AG09309 (cell line): ENCODE data around the gene CDH24.

ENCODE experiments used
- DNase-seq: peaks from one replicate; pipeline ENCODE4 v3.0.0-alpha.2; 2010; ENCODE audit warnings: low read depth
- H3K4me3 ChIP-seq: 2 replicates; pipeline ENCODE4 v1.5.1; 2011; ENCODE audit warnings: mild to moderate bottlenecking, low read depth, low read length, moderate library complexity; ENCODE audit not compliant: control insufficient read depth
- TF ChIP-seq, protein P1 (sequence below): IDR thresholded peaks from 2 replicates; pipeline ENCODE4 v1.5.1; 2011; ENCODE audit warnings: mild to moderate bottlenecking, low read depth, low read length, inconsistent platforms; ENCODE audit not compliant: insufficient read depth, control insufficient read depth; ENCODE audit errors: missing control alignments

Gene CDH24

DNA sequence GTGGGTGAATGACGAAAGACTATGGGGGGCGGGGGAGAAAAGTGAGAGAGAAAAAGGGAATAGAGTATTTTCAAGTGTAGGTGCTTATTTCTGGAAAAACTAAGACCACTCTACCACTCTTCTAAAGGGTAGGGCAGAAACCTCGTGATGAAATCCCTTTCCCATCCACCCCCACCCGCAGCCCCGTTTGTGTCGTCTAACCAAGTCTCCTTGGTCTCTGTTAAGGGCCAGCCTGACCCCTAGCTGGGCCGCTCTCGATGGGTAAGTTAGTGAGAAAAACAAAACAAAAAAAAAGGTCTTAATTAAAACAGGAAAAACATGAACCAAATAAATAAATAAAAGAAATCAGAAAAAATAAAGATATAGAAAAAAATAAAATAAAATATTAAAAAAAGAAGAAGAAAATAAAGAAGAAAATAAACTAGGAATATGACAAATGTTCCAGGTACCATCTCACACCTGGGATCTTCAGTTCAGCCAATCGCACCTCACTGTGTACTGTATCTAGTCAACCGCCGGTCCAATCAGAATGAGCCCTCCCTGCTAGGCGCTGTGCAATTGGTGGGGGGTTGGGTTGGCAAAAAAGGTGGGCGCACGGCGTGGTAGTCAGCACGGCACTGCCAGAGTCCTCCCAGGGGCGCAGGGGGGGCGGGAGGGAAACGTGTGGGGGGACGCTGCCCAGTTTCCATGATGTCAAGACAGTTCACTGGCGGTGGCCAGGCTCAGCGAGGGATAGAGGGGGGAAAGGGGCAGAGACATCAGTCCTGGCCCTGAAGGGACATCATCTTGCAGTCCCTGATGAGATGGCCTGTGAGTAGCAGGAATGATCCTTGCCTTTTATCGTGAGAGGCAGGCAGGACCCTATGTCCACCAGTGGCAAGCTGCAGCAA is 9.8 kb upstream of the CDH24 start:
- TF ChIP-seq, protein P1, sequence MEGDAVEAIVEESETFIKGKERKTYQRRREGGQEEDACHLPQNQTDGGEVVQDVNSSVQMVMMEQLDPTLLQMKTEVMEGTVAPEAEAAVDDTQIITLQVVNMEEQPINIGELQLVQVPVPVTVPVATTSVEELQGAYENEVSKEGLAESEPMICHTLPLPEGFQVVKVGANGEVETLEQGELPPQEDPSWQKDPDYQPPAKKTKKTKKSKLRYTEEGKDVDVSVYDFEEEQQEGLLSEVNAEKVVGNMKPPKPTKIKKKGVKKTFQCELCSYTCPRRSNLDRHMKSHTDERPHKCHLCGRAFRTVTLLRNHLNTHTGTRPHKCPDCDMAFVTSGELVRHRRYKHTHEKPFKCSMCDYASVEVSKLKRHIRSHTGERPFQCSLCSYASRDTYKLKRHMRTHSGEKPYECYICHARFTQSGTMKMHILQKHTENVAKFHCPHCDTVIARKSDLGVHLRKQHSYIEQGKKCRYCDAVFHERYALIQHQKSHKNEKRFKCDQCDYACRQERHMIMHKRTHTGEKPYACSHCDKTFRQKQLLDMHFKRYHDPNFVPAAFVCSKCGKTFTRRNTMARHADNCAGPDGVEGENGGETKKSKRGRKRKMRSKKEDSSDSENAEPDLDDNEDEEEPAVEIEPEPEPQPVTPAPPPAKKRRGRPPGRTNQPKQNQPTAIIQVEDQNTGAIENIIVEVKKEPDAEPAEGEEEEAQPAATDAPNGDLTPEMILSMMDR = no peak
- H3K4me3 ChIP-seq = no peak overlapping the region
- DNase-seq = no peak

DNA sequence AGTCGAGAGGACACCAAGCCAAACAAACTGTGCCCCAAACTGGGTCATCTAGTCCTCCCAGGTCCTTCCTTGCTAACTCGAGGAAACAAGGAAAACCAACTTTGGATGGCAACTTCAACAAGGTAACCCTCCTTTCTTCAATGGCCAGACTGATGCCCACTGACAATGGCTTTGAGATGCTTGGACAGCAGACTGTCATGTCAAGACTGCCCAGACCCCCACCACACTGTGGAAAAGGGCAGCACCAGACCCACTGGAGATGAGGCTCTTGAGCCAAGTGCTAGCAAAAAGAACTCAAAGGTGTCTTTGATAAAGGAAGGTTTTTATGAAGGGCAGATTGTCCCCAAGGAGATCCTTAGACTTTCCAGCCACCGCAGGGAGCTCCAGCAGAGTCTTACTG is 9.0 kb upstream of the CDH24 start:
- TF ChIP-seq, protein P1 = no peak
- no peak overlapping the region for H3K4me3 ChIP-seq
- DNase-seq = no peak

DNA sequence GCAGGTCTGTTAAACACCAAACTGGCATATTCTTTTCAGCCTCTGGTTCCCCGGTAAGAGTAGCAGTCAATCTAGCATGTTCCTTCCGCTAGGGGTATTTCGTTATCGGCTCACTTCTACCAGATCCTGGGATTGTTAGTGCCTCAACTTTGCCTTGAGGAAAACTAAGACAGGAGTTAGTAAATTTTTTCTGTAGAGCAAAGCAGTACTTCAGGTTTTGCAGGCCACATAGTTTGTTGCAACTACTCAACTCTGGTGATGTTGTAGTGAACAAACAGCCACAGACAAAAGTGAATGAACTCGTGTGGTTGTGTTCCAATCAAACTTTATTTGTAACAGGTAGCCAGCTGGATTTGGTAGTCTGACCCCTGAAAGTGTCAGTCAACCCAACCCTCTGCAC is 6.3 kb upstream of the CDH24 start:
- no peak overlapping the region for H3K4me3 ChIP-seq
- TF ChIP-seq, protein P1 = no peak
- DNase-seq = no peak

DNA sequence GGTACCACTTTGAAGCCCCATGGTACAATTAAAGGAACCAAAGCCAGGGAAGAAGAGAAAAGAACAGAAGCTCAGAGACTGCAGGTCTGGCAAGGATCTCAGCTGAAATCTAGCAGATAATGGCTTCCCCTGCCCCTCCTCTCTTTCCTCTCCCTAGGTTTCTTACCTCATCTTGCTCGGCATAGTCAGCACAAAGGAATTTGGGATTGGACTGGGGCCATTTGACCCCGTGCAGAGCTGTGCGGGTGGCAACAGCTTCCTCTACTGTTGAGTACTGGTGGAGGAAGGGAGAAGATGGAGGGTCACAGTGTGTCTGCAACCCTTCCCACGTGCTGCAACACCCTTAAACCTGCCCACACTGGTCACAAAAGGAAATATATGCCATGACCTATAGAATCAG is 4.7 kb upstream of the CDH24 start:
- TF ChIP-seq, protein P1 = no peak
- peak; percentile 76 for DNase-seq
- no peak overlapping the region for H3K4me3 ChIP-seq

DNA sequence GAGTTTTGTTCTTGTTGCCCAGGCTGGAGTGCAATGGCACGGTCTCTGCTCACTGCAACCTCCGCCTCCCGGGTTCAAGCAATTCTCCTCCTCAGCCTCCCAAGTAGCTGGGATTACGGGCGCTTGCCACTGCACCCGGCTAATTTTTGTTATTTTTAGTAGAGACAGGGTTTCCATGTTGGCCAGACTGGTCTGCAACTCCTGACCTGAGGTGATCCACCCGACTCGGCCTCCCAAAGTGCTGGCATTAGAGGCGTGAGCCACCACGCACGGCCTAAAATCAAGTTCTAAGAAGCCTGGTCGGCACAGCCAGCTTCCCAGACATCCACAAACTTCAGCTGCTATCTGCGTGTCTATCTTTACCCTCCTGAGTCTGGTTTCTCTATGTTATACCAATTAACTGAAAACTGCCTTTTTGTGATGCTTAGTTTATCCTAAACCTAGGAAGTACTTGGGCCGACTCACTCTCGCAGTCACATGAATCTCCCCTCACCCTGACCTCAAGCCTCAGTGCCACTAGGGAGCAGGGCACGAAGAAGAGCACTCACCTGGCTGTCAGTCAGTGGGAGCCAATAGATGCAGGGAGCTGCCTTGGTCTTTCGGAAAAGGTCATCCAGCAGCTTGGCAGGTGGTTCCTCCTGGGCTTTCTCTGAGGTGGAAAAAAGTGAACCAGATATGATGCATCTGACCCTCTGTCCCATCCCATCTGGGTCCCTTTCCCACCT is 3.4 kb upstream of the CDH24 start:
- TF ChIP-seq, protein P1 = no peak
- no peak for DNase-seq
- H3K4me3 ChIP-seq = no peak overlapping the region

DNA sequence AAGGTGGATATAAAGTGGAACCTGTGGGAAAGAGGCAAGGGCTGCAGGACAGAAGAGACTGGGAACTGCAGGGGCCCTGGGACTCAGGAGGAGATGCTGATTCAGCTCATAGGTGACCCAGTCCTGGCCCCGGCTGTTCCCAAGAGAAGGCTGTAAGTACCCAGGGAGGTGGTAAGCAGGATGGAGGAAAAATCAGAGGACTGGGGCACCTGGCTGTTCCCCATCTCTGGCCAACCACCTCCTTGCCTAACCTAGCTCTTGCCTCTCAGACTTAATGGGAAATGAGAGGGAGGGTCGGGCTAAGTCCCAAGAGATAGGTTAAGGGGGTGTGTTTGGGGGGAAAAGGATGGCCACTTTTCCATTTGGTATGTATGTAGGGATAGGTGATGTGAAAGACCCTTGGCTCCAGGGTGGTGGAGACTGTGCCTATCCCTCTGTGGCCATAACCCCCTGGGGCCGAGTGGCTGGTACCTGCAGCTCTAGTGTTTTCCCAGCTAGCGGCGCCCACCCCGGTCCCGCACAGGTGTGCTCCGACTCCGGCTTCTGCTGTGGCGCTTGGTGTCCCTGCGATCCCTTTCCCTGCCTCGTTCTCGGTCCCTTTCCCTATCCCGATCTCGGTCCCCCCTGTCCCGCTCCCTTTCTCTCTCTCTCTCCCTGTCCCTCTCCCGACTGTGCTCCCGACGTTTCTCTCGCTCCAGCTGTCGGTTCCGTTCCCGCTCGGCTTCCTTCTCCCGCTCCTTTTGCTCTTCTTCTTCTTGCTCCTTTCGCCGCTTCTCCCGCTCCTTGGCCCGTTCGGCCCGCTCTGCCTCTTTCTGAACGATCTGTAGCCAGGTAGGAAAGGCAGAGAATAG is 1.6 kb upstream of the CDH24 start:
- no peak for DNase-seq
- TF ChIP-seq, protein P1 = no peak
- no peak overlapping the region for H3K4me3 ChIP-seq
